GM18498 (cell line): ENCODE results near the gene TGM2.
"Not testable (repeated sequence)": the region's sequence is repeated elsewhere in the genome, so short reads cannot be mapped to it uniquely, and the experiment has no call there.

Experiments
- ATAC-seq: cut with Tn5 transposase; IDR thresholded peaks from one replicate; pipeline ENCODE4 v1.9.1; 2021; ENCODE audit warnings: mild to moderate bottlenecking, moderate library complexity; ENCODE audit not compliant: unreplicated experiment

The TGM2 gene

DNA sequence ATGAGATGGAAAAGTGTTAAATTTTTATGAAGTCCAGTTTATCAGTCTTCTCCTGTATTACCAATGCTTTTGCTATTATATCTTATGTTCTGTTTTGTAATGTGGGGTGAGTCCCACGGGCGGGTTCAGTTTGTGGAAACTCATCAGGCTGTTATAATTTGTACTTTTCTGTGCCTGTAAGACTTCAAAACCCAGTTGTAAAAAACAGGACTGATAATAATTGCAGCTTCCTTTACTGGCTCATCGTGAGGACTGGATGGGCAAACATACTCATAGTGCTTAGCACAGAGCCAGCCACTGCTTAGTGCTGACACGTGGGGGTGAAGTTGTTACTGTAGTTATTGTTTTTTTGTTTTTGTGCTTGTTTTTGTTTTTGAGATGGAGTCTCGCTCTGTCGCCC is 45.6 kb downstream of the TGM2 start:
- ATAC-seq: no peak

DNA sequence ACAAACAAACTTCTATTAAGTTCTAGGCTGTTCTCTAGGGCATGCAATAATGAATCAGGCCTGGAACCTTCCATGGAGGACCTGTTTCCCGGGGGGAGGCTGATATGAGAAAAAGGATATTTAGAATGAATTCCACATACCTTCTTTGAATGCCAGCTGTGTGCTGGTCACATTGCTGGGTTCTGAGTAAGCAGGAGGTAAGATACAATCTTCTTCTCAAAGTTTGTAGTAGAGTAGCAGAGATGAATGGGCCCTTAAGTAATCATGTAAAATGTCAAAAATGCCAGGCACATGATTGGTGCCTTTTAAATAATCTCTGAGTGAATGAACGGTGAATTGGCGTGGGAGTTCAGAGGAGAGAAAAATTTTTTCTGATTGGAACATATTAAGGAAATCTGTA is 47.4 kb downstream of the TGM2 start:
- ATAC-seq: no peak

DNA sequence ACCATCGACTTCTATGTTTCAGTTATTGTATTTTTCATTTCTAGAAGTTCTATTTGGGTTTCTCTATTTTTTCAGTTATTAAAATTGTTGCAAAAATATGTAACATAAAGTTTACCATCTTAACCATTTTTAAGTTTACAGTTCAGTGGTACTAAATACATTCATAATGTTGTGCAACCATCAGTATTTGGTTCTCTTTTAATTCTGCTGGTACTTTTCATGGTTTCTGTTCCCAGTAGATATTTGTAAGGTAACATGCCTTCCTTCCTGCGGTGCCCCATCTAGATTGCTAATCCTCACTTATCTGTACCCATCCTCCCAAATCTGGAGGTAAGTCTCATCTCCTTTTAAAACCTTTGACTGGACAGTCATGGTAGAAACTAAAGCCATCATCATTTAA is 47.9 kb downstream of the TGM2 start:
- ATAC-seq: no peak

DNA sequence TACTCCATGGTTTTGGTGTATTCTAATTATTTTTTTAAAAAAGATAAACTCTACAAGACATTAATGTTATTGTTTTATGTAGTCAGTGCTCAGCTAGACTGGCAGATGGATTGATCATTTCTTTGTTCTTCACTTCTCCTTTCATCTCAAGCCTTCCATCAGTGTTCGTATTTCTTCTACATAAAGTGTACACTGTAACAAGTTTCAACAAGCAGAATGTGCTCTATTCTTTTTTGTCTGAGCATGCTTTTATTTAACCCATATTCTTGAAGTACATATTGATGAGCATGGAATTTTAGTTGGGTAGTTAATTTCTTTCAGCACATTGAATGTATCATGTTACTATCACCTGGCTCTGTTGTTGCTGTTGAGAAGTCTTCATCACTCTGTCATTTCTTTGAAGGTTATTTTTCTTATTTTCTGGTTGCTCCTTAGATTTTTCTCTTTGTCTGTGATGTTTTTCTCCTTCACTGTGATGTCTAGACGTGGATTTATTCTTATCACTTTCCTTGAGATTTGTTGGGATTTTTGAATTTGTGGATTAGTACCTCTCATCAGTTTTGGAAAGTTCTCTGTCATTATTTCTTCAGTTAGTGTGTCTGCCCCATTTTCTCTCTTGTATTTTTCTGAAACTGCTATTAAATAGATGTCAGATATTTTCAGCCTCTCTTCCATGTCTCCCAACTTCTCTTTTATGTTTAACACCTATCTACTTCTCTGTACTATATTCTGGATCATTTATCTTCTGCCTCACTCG is 48.5 kb downstream of the TGM2 start:
- no peak for ATAC-seq

DNA sequence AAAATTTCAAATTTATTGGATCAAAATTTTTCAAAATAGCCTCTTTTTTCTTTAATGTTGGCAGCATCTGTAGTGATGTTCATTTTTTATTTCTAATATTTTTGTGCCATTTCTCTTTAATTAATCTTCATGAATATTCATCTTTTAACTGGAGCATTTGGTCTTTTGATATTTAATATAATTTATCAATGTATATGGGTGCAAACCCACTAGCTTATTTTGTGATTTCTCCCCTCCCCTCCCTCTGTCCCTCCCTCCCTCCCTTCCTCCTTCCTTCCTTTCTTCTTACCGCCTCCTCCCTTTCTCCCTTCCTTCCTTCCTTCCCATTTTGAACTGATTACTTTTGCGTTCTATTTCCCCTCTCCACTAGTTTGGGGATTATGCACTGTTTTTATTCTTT is 49.2 kb downstream of the TGM2 start:
- no peak for ATAC-seq

DNA sequence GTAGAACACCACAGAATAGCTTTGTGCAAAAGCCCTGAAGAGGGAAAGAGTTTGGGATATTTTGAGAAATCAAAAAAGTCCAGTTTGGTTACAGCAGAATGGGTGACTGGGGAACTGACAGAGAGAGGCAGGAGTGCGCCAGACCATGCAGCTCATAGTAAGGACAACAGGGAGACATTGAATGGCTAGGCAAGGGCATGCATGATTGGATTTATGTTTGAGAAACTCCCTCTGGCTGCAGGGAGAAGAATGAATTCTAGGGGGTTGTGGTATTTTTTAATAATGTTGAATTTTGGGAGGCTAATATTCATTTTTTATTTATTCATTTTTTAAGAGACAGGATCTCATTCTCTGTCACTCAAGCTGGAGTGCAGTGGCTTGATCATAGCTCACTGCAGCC is 49.9 kb downstream of the TGM2 start:
- ATAC-seq: no peak

DNA sequence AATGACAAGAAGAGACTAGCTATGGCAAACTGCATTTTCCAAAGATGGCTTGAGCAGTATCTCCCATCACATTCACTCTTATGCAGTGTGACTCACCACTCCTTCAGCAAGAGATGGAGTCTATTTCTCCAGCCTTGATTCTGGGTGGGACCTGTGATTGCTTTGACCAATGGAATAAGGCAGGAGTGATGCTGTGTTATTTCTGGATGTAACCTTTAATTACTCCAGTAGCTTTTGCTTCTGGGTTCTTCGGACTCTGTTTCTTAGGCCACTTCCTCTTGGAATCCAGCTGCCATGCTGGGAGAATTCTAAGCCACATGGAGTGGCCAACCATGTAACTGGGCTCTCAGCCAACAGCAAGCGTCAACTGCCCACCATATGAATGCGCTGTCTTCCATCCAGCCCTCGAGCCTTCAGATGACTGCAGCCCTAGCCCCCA is 50.7 kb downstream of the TGM2 start:
- ATAC-seq: no peak

DNA sequence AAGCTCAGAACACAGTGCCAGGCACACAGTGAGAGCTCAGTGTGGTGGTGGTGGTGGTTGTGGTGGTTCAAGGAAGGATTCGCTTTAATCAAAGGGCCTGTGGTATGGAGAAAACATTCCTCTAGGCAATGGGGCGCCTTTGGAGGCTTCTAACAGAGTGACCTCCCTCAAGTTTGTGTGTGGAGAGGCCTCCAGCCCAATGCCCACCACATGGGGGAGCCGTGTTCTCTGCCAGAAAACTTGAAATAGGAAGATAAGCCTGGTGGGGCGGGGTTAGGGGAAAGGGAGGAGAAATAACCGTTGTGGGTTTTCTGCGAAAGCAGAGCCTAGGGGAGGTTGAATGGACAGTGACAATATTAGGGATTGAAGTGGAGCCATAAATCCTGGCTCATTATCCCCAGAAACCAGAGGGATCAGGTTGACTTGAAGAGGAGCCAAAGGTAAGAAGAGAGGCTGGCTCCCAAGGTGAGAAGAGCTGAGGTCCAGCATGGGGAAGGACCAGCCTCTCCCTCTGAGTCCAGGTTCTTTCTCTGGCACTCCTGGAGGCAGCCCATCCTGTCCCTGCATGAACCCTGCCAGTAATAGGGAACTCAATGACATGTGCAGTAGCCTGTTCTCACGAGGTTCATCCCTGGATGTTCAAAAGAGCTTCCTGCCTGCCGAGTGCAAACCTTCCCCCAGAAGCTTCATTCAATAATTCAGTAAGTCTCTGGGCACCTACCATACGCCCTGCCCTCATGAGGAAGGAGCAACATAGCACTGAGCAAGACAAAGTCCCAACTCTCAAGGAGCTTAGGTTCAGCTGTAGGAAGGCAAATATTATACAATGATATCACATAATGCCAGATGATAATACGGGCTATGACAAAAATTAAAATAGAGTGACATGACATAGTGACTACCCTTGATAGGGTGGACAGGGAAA is 51.4 kb downstream of the TGM2 start:
- ATAC-seq: no peak

DNA sequence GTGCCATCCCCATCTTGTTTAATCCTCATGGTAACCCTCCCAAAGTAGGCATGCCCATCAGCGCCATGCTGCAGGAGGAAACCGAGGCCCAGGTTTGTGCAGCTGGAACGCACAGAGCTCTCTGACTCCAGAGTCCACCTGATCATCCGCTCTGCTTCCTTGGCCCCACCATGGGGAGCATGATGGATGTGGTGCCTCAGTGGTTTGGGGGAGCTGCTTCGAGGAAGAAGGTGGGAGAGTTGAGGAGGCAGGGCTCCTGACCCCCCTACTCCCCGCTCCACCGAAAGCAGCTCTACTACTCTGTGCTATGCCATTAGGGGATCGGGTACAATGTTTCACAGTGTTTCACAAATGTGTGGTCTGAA is 52.2 kb downstream of the TGM2 start:
- ATAC-seq: no peak

DNA sequence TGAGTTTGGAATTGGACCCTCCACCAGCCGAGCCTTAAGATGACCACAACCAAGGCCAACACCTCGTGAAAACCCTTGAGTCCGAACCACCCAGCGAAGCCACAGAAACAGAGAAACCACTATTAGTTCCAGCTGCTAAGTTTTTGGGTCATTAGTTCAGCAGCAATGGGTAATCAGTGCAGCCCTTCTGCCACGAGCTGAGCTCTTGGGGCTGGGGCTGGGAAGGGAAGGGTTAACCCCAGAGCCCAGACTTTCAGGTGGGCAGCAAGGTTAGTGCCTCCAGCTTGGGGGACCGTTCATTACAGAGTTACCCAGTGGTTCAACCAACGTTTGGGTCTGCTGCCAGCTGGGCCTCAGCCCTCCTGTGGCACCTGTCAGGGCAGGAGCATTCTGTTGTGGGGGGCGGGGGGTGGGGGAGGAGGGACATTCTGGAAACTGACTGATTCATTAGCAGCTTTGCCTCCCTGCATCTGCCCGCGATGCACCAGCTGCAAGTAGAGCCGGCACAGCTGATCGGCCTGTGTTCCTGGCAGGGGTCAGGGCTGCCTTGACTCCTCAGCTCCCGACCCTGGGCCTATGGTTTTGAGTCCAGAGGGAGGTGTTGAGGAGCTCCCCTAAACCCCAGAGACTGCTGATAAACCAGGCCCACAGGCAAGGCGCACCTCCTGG is 52.7 kb downstream of the TGM2 start:
- ATAC-seq: no peak

DNA sequence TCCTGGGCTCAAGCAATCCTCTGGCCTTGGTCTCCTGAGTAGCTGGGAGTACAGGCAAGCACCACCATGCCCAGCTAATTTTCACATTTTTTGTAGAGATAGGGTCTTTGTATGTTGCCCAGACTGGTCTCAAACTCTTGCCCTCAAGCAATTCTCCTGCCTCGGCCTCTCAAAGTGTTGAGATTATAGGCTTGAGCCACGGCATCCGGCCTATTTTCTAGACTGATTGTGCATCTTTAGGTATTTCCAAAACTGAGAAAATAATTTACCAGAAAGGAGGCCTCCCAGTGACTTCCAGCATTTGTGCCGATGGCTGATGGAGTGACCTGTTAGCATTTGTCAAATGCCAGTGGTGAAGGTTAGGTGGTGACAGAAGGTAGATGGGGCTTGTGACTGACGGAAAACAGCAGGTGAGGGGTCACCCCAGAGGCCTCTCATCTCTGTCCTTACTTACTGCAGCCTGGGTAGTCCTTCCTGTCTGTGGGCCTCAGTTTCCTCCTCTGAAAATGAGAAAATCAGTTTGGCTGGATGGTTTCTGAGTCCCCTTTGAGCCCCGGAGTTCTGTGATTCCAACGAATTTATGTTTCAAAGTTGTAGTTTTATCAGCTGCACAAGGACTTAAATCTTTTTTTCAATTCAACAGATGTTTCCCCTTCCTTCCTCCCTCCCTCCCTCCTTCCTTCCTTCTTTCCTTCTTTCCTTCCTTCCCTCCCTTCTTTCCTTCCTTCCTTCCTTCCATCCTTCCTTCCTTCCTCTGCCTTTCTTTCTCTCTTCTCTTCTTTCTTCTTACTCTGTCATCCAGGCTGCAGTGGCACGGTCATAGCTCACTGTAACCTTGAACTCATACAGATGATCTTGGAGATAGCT is 53.5 kb downstream of the TGM2 start:
- ATAC-seq: no peak

DNA sequence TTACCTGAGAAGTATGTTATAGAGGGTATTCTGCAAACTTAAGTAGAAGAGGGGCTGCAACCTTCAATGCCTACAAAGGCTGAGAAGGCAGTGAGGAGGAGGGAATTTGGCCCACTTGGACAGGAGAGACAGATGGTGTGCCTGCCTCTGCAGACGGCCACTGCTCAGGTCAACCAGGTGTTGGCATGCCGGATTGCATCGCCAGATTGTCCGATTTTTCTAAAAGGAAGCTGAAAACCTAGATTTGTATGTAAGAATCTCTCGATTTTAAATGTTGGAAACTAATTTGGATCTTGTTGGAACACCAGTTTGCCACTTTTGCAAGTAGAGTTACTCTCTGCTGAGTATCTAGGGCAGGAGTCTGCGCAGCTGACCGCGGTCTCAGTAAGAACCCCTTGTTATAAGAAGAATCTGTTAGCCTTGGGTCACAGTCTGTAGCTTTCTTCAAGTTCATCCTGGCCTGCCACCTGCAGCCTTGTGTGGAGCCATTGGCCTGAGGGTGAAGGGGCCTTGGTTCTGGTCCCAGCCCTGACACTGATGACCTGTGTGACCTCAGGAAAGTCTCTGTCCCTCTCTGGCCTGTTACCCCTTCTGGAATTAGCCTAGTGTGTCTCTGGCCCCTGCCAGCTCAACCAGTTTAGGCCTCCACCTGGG is 54.4 kb downstream of the TGM2 start:
- no peak for ATAC-seq

DNA sequence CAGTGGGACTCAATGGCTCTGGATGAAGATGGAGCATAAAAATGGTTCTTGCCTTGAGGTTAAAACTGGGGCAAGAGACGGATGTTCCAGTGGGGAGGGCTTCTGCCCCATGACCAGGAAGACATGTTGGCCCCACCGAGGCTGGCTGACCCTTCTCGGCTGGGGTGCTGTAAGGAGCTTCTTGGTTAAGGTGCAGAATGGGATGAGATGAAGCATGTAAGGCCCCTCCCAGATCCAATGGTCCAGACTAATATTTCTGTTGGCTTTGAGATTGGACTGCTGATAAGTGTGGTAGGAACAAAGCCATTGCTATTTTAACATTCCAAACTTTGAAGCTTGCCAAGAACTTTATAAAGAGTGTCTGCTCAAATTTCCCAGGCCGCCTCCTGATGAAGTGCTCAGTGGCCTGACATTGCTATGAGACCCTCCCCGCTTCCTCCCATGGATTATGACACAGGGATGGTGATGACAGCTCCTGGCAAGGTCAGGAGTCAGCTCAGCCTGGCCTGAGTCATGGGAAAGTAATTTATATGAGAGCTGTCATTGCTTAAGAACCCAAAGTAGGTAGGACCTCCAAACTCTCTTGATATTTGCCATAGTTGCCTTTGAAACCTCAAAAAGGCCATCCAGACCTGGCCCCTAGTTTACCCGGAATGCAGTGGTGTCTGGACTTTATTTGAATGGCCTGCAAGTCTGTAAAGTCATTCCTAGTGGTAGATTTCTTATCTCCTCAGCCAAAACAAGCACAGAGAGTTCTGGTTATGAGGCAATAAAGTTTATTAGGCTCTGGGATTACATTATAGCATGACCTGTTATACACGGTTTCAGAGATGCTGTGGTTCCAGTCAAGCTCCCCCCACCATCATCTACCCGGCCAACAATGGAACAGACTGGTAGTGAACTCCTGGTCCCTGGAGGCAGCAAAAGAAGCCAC is 55.2 kb downstream of the TGM2 start:
- no peak for ATAC-seq

DNA sequence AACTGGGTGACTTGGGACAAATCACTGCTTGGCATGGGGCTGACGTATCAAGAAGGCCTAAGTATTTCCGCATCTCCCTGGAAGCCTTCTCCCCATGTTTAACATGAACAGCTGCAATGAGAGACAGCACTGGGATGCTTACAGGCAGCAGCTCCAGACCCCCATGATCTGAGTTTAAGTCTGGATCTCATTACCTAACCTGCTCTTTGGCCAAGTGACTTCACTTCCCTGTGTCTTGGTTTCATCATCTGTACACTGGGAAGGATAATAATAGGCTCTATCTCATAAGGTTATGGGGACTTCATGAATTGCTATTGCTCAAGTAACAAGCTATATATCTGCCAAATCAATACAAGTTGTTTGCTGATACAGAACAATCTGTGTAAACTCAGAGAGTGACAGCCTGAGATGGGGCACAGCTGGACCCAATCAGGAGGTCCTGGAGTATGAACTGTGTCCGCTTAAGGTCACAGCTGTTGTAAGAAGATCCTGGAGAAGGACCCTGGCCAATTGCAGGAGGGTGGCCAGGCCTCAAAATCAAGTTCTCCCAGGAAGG is 56.0 kb downstream of the TGM2 start:
- ATAC-seq: no peak

DNA sequence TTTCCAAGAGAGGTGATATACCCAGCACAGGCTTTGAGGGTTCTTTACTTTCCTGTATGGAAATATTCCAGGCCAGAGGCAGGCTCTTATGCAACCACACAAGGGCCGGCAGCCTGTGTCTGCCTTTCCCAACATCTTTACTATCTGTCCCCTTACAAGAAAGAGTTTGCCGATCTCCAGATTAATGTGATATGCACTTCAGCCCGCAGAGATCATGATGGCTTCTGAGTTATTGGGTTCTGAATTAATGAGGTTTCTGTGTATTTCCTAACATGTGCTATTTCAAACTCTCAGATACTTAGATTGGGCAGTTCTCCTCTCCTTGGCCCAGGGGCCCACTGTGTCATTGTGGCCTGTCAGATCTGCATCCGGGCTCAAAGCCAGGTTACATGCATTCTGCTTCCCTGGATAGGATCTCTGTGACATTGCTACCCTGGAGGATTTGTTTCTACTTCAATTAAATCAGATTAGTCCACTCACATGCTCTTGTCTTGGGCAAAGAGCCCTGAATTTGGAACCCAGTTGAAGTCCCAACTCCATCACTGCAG is 56.6 kb downstream of the TGM2 start:
- no peak for ATAC-seq

DNA sequence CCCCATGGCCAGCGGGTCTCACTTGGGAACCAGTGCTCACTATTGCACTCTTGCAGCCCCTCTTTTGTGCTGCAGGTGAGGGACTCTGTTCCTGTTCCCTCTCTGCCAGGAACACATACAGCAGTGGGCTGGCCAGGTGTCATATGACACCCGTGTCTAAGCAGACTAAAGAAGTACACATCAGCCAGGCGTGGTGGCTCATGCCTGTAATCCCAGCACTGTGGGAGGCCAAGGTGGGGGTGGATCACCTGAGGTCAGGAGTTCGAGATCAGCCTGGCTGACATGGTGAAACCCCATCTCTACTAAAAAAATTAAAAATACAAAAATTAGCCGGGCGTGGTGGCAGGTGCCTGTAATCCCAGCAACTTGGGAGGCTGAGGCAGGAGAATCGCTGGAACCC is 57.2 kb downstream of the TGM2 start:
- not testable (repeated sequence) for ATAC-seq

DNA sequence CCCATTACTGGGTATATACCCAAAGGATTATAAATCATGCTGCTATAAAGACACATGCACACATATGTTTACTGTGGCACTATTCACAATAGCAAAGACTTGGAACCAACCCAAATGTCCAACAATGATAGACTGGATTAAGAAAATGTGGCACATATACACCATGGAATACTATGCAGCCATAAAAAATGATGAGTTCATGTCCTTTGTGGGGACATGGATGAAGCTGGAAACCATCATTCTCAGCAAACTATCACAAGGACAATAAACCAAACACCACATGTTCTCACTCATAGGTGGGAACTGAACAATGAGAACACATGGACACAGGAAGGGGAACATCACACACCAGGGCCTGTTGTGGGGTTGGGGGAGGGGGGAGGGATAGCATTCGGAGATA is 57.7 kb downstream of the TGM2 start:
- not testable (repeated sequence) for ATAC-seq

DNA sequence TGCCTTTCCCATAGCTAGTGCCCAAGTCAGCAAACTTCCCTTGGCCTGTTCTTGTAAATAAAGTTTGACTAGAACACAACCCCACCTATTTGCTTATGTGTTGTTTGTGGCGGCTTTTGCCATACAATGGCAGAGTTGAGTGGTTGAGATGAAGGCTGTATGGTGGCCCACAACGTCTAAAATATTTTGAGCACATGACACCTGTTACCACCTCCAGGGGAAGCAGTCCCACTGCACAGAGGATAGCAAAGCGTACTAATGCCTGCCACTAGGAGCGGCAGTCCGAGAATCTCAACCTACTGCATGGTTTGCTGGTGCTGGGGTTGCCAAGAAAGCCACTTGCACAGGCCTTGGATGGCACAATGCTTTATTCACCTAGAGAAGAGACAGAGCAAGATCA is 58.6 kb downstream of the TGM2 start:
- ATAC-seq: no peak

DNA sequence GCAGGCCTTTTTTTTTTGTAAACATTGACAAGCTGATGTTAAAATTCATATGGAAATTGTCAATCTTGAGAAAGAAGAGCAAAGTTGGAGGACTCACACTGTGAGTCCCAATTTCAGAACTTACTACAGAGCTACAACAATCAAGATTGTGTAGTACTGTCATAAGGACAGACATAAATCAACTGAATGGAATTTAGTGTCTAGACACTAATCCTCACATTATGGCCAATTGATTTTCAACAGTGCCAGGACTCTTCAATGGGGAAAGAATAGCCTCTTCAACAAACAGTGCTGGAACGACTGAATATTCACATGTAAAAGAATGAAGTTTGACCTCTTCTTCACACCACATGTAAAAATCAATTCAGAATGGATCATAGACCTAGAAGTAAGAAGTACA is 60.8 kb downstream of the TGM2 start:
- ATAC-seq: no peak
